Measurements from ENCODE around the gene LMF1. TPM values are rescaled to one million over a fixed set of nuclear protein-coding genes. Genes with fewer than 3 reads are reported as not detected.

LMF1 gene
- total RNA-seq, 1 donor from 2014 or later: 19.6 TPM

GRCh38 chr16:930076-930475, 40.7 kb downstream of the LMF1 start:
- no peak for DNase-seq (ENCODE audit: low spot score)

- no peak for DNase-seq (ENCODE audit: low spot score)
Measured at GRCh38 chr16:929227-930073, 41.3 kb downstream of the LMF1 start.

- no peak for DNase-seq (ENCODE audit: low spot score)
Measured at GRCh38 chr16:928526-928925, 42.3 kb downstream of the LMF1 start.

GRCh38 chr16:927931-928330, 42.9 kb downstream of the LMF1 start:
- no peak for DNase-seq (ENCODE audit: low spot score)

GRCh38 chr16:927406-927805, 43.4 kb downstream of the LMF1 start:
- DNase-seq (ENCODE audit: low spot score): no peak

GRCh38 chr16:926715-927114, 44.1 kb downstream of the LMF1 start:
- no peak for DNase-seq (ENCODE audit: low spot score)

- DNase-seq (ENCODE audit: low spot score): no peak
Measured at GRCh38 chr16:924806-925205, 46.0 kb downstream of the LMF1 start.

- no peak for DNase-seq (ENCODE audit: low spot score)
Measured at GRCh38 chr16:924063-924462, 46.7 kb downstream of the LMF1 start.

GRCh38 chr16:923184-923583, 47.6 kb downstream of the LMF1 start:
- DNase-seq (ENCODE audit: low spot score): no peak

GRCh38 chr16:922051-922450, 48.7 kb downstream of the LMF1 start:
- no peak for DNase-seq (ENCODE audit: low spot score)

- DNase-seq (ENCODE audit: low spot score): no peak
Measured at GRCh38 chr16:921321-921905, 49.4 kb downstream of the LMF1 start.

GRCh38 chr16:920717-921116, 50.1 kb downstream of the LMF1 start:
- peak; percentile 16 for DNase-seq (ENCODE audit: low spot score)

GRCh38 chr16:920051-920681, 50.6 kb downstream of the LMF1 start:
- DNase-seq (ENCODE audit: low spot score): peak; percentile 34

GRCh38 chr16:919658-920050, 51.1 kb downstream of the LMF1 start:
- no peak for DNase-seq (ENCODE audit: low spot score)

GRCh38 chr16:918741-919657, 51.8 kb downstream of the LMF1 start:
- no peak for DNase-seq (ENCODE audit: low spot score)

GRCh38 chr16:918068-918467, 52.7 kb downstream of the LMF1 start:
- no peak for DNase-seq (ENCODE audit: low spot score)

GRCh38 chr16:917591-918061, 53.2 kb downstream of the LMF1 start:
- DNase-seq (ENCODE audit: low spot score): no peak

GRCh38 chr16:916035-916799, 54.6 kb downstream of the LMF1 start:
- DNase-seq (ENCODE audit: low spot score): no peak

GRCh38 chr16:915546-915945, 55.2 kb downstream of the LMF1 start:
- no peak for DNase-seq (ENCODE audit: low spot score)

- DNase-seq (ENCODE audit: low spot score): no peak
Measured at GRCh38 chr16:914440-914839, 56.3 kb downstream of the LMF1 start.

- no peak for DNase-seq (ENCODE audit: low spot score)
Measured at GRCh38 chr16:913817-914439, 56.9 kb downstream of the LMF1 start.
